OCI-LY7 (cell line): ENCODE results near the gene LILRB5. TPM values are rescaled to one million over a fixed set of nuclear protein-coding genes. Genes with fewer than 3 reads are reported as not detected.
"Not testable (repeated sequence)": the region's sequence is repeated elsewhere in the genome, so short reads cannot be mapped to it uniquely, and the experiment has no call there.

Experiments
- BruUV-seq: library from RNA; stranded (reverse); fragments of 400-500 nt; replicated peaks from 2 replicates; lab custom pipeline; 2021; lab: Mats Ljungman, UMichigan
- CTCF ChIA-PET: fragments of 300-600 bp; sonication (Branson Sonifier 250); formaldehyde crosslinking; loops from one replicate; lab custom pipeline; 2022; ENCODE audit warnings: antibody characterized with exemption; ENCODE audit not compliant: unreplicated experiment; lab: Charles Lee
- POLR2A ChIA-PET: fragments of 300-600 bp; sonication (Branson Sonifier 250); formaldehyde crosslinking; loops from one replicate; lab custom pipeline; 2022; ENCODE audit warnings: antibody characterized with exemption; lab: Charles Lee
- DNase-seq: peaks from one replicate; pipeline ENCODE4 v3.0.0-alpha.2; 2015; ENCODE audit warnings: low spot score
- H2AFZ ChIP-seq: fragments of 200-600 bp; sonication (generic), shearing (Covaris generic); 2 replicates; pipeline ENCODE4 v1.6.1; 2014; ENCODE audit warnings: mild to moderate bottlenecking, antibody characterized with exemption, low read length, moderate library complexity
- H3K27ac ChIP-seq: fragments of 200-600 bp; sonication (generic); 2 replicates; pipeline ENCODE4 v1.5.1; 2014; ENCODE audit warnings: mixed run types, low read depth, mild to moderate bottlenecking, moderate library complexity, low read length, inconsistent platforms; ENCODE audit not compliant: poor library complexity, severe bottlenecking
- H3K36me3 ChIP-seq: fragments of 200-600 bp; sonication (generic); 2 replicates; pipeline ENCODE4 v1.6.1; 2014; ENCODE audit warnings: mild to moderate bottlenecking, antibody characterized with exemption, low read length, moderate library complexity, mixed read lengths; ENCODE audit not compliant: insufficient read depth
- H3K4me1 ChIP-seq: fragments of 200-600 bp; sonication (generic); 2 replicates; pipeline ENCODE4 v1.5.1; 2014; ENCODE audit warnings: mild to moderate bottlenecking, low read length; ENCODE audit not compliant: insufficient read depth, poor library complexity, severe bottlenecking
- H3K4me2 ChIP-seq: fragments of 200-600 bp; sonication (generic); 2 replicates; pipeline ENCODE4 v1.6.1; 2014; ENCODE audit warnings: mild to moderate bottlenecking, low read length
- H3K4me3 ChIP-seq: fragments of 200-600 bp; sonication (generic); 2 replicates; pipeline ENCODE4 v1.5.1; 2014; ENCODE audit warnings: mild to moderate bottlenecking, low read depth, low read length; ENCODE audit not compliant: poor library complexity, severe bottlenecking
- H3K79me2 ChIP-seq: fragments of 200-600 bp; sonication (generic); 2 replicates; pipeline ENCODE4 v1.6.1; 2016; ENCODE audit warnings: low read depth, mild to moderate bottlenecking, low read length, moderate library complexity, mixed read lengths; ENCODE audit not compliant: insufficient read depth
- H3K9me2 ChIP-seq: fragments of 200-600 bp; sonication (generic); 2 replicates; pipeline ENCODE4 v1.6.1; 2016; ENCODE audit warnings: mild to moderate bottlenecking, low read length, mixed read lengths; ENCODE audit not compliant: insufficient read depth
- H3K9me3 ChIP-seq: fragments of 200-600 bp; sonication (generic); 2 replicates; pipeline ENCODE4 v1.6.1; 2014; ENCODE audit warnings: mild to moderate bottlenecking, mixed run types, low read length, mixed read lengths
- H4K20me1 ChIP-seq: fragments of 200-600 bp; sonication (generic); 2 replicates; pipeline ENCODE4 v1.6.1; 2014; ENCODE audit warnings: mild to moderate bottlenecking, antibody characterized with exemption, low read length, moderate library complexity, mixed read lengths; ENCODE audit not compliant: insufficient read depth
- EZH2phosphoT487 ChIP-seq: fragments of 200-600 bp; sonication (generic); IDR thresholded peaks from 2 replicates; pipeline ENCODE4 v1.6.1; 2018; ENCODE audit warnings: low read depth, borderline replicate concordance, mild to moderate bottlenecking, mixed run types, antibody characterized with exemption, low read length, moderate library complexity, mixed read lengths
- intact Hi-C: fragments of 100-400 bp; cut with micrococcal nuclease; formaldehyde crosslinking; loops from one replicate; pipeline ENCODE4 v1.10.0; 2022; ENCODE audit not compliant: unreplicated experiment
- total RNA-seq, 2 experiments: library from RNA; depleted of rRNA in 1 of 2; stranded (reverse); fragments of >200 nt in 1 of 2; shearing (Covaris generic) in 1 of 2; gene quantifications; 2 replicates each; pipeline ENCODE4 v1.2.3, GENCODE V29; 2014 to 2022
- TF ChIP-seq, protein P1 (sequence below): fragments of 200-600 bp; sonication (generic); conservative IDR thresholded peaks from 2 replicates; pipeline ENCODE4 v1.5.1; 2014; ENCODE audit warnings: mild to moderate bottlenecking, antibody characterized with exemption, low read length, moderate library complexity, mixed read lengths

Gene LILRB5
- total RNA-seq, 2 experiments from 2014 or later = not detected

DNA sequence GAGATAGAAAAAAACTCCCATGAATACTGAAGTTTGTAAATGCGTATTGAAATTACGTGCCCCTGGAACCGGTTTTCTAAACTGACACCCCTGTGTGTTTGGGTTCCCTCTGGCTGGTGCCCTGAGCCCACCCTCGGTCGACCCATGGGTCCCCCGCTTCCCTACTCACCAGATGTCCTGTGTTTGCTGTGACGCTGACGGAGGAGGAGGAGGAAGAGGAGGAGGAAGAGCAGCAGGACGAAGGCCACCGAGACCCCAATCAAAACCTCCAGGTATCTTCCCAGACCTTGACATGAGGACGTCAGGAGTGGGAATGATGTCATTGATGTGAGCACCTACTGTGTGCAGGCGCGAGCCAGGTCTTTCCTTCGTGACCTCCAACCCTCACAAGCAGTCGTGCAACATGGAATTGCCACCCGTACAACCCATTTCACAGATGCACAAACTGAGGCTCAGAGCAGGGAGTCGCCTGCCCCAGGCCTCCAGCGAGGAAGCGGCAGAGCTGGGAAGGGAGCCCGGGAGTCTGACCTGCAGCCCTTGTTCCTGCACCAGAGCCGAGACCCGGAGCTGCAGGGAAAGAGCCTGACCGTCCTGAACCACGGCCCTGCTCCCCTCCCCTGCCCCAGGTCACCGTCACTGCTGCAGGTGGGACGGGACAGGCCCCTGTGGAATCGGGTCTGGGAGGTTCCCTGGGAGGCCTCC, 38.0 kb downstream of the LILRB5 start:
- CTCF ChIA-PET = no interaction called here
- intact Hi-C loops = no loop called here
- no peak for TF ChIP-seq EZH2phosphoT487
- TF ChIP-seq, protein P1, sequence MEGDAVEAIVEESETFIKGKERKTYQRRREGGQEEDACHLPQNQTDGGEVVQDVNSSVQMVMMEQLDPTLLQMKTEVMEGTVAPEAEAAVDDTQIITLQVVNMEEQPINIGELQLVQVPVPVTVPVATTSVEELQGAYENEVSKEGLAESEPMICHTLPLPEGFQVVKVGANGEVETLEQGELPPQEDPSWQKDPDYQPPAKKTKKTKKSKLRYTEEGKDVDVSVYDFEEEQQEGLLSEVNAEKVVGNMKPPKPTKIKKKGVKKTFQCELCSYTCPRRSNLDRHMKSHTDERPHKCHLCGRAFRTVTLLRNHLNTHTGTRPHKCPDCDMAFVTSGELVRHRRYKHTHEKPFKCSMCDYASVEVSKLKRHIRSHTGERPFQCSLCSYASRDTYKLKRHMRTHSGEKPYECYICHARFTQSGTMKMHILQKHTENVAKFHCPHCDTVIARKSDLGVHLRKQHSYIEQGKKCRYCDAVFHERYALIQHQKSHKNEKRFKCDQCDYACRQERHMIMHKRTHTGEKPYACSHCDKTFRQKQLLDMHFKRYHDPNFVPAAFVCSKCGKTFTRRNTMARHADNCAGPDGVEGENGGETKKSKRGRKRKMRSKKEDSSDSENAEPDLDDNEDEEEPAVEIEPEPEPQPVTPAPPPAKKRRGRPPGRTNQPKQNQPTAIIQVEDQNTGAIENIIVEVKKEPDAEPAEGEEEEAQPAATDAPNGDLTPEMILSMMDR = no peak
- POLR2A ChIA-PET = no interaction called here
- no peak overlapping the region for H2AFZ ChIP-seq
- no peak overlapping the region for H3K4me3 ChIP-seq
- no peaks in the 10 kb centered on the region for H3K79me2 ChIP-seq
- BruUV-seq = no TSS peak
- H3K36me3 ChIP-seq = peaks cover 14% of the 10 kb centered on the region
- no peaks in the 10 kb centered on the region for H4K20me1 ChIP-seq
- no peak overlapping the region for H3K4me2 ChIP-seq
- H3K9me3 ChIP-seq = no peaks in the 10 kb centered on the region
- no peak overlapping the region for H3K27ac ChIP-seq
- H3K4me1 ChIP-seq = no peaks in the 10 kb centered on the region
- H3K9me2 ChIP-seq = no peaks in the 10 kb centered on the region
- no peak for DNase-seq

GRCh38 chr19:54218259-54218658, 38.8 kb downstream of the LILRB5 start:
- no peak for DNase-seq
- Histone ChIP-seq H3K79me2 (no peaks in the 10 kb centered on the region), H3K9me3 (no peaks in the 10 kb centered on the region), H3K36me3 (peaks cover 14% of the 10 kb centered on the region), H3K4me3 (no peak overlapping the region), H2AFZ (no peak overlapping the region), H3K4me1 (no peaks in the 10 kb centered on the region), H4K20me1 (no peaks in the 10 kb centered on the region), H3K4me2 (no peak overlapping the region), H3K27ac (no peak overlapping the region), H3K9me2 (no peaks in the 10 kb centered on the region)
- POLR2A ChIA-PET = interaction anchor here (0.6 kb wide), 1 partner anchor 52 kb away, joined by 3 read pairs; no protein-coding TSS in a partner anchor
- TF ChIP-seq EZH2phosphoT487 = no peak
- TF ChIP-seq, protein P1 = no peak
- BruUV-seq = no TSS peak
- intact Hi-C loops = no loop called here
- CTCF ChIA-PET = no interaction called here

DNA sequence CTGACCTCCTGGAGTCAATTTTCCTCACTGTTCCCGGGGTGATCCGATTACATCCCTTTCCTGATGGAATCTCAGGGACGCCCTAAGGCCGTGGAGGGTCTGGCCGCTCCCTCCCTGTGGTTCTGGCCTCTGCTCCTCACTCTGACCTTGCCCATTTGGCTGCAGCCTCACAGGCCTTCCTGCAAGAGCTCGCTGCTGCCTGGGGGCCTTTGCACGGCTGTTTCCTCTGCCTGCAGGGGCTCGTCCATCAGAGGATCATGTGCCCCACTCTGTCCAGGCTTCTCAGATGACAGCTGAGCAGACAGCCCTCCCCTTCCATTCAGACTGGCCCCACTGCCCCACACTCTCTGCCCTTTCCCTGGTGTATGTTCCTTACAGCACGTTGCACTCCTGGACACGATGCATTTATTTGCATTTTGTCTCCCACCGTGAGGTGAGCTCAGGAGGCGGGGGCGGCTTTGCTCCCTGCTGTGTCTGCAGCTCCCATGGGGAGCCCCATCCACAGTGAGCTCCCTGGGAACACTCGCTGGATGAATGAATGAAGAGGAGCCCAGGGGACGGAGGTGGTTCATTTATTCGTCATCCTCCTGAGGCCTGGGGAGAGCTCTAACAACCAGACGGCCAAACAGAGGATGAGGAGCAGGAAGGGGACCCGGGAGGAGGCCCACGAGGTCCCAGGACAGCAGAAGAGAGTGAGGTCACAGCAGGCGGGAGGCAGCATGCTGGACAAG, 39.4 kb downstream of the LILRB5 start:
- BruUV-seq, DNase-seq, H3K27ac ChIP-seq, intact Hi-C loops, H3K4me3 ChIP-seq, H3K4me2 ChIP-seq, H2AFZ ChIP-seq, CTCF ChIA-PET, H3K4me1 ChIP-seq, H4K20me1 ChIP-seq, H3K9me3 ChIP-seq, H3K79me2 ChIP-seq, H3K9me2 ChIP-seq: not testable (repeated sequence)
- POLR2A ChIA-PET = interaction anchor here (0.6 kb wide), 1 partner anchor 51 kb away, joined by 3 read pairs; no protein-coding TSS in a partner anchor
- peaks cover 19% of the 10 kb centered on the region for H3K36me3 ChIP-seq
